GM12878 (cell line): Measurements from ENCODE around the gene TMEM131L. TPM values are rescaled to one million over a fixed set of nuclear protein-coding genes. Genes with fewer than 3 reads are reported as not detected.

Experiments used
- DPF2 ChIP-seq: fragments of 450-650 bp; IDR thresholded peaks from 2 replicates; pipeline ENCODE4 v1.6.1; 2017; ENCODE audit warnings: mild to moderate bottlenecking
- PAX8 ChIP-seq: fragments of 450-650 bp; IDR thresholded peaks from 2 replicates; pipeline ENCODE4 v1.6.1; 2017; ENCODE audit warnings: mild to moderate bottlenecking, moderate library complexity
- PRDM15 ChIP-seq: fragments of 450-650 bp; formaldehyde crosslinking; IDR thresholded peaks from 2 replicates; pipeline ENCODE4 v1.4.0; 2020; ENCODE audit warnings: mild to moderate bottlenecking, moderate library complexity
- RAD21 ChIP-seq: IDR thresholded peaks from 2 replicates; pipeline ENCODE4 v1.6.1; 2011; ENCODE audit warnings: mild to moderate bottlenecking, low read depth, low read length, moderate library complexity; ENCODE audit not compliant: insufficient read depth
- REST ChIP-seq: IDR thresholded peaks from 2 replicates; pipeline ENCODE4 v1.6.1; 2012; ENCODE audit warnings: mild to moderate bottlenecking, low read depth, low read length
- TCF7 ChIP-seq: IDR thresholded peaks from 2 replicates; pipeline ENCODE4 v1.6.1; 2014; ENCODE audit warnings: antibody characterized with exemption, borderline replicate concordance
- USF1 ChIP-seq: IDR thresholded peaks from 2 replicates; pipeline ENCODE4 v1.6.1; 2011; ENCODE audit warnings: borderline replicate concordance, low read depth, mild to moderate bottlenecking, moderate library complexity, mixed read lengths, low read length; ENCODE audit not compliant: insufficient read depth; ENCODE audit errors: extremely low read length
- ZNF217 ChIP-seq: fragments of 450-650 bp; IDR thresholded peaks from 2 replicates; pipeline ENCODE4 v1.6.1; 2017; ENCODE audit warnings: antibody characterized with exemption, mild to moderate bottlenecking
- polyA plus RNA-seq, 11 experiments: library from polyadenylated mRNA; depleted of rRNA in 4 of 11; unstranded in 6 of 11; stranded (reverse) in 5 of 11; fragments of >200 nt; fragmentation: Nextera tagmentation in 4 of 11; fragmentation: Illumina TruSeq in 1 of 11; extraction: Ambion mirVana in 4 of 11; extraction: Trizol in 1 of 11; gene quantifications; 1 replicate in 1 of 11; 2 replicates in 10 of 11; pipeline versions ENCODE4 v1.2.1 to v1.2.3, GENCODE V29; 2011 to 2016; ENCODE audit warnings: inconsistent platforms in 2 of 11, missing spikeins in 2 of 11, low read depth in 1 of 11
- total RNA-seq, 4 experiments: library from RNA; depleted of rRNA in 3 of 4; stranded (reverse); fragments of >200 nt in 3 of 4; fragmentation: Illumina TruSeq in 1 of 4; extraction: Trizol in 1 of 4; gene quantifications; 2 replicates each; pipeline versions ENCODE4 v1.2.1 to v1.2.3, GENCODE V29; 2013 to 2021

Gene TMEM131L
- total and polyA plus RNA-seq, 10 of the 15 experiments (the other 5 are each of a cell fraction or from before 2014, with no cell fraction given): 8.5 to 101 (median 74.4) TPM

- TF ChIP-seq PRDM15 (CRISPR knock-in tag) (no peak), USF1 (no peak), REST (no peak), DPF2 (no peak), ZNF217 (no peak), TCF7 (no peak), RAD21 (no peak), PAX8 (no peak)
These were observed 181.8 kb downstream of the TMEM131L start (continued) for GRCh38 chr4:153647975-153648374.
